Measurements from ENCODE around the gene SNAP23.

DNA sequence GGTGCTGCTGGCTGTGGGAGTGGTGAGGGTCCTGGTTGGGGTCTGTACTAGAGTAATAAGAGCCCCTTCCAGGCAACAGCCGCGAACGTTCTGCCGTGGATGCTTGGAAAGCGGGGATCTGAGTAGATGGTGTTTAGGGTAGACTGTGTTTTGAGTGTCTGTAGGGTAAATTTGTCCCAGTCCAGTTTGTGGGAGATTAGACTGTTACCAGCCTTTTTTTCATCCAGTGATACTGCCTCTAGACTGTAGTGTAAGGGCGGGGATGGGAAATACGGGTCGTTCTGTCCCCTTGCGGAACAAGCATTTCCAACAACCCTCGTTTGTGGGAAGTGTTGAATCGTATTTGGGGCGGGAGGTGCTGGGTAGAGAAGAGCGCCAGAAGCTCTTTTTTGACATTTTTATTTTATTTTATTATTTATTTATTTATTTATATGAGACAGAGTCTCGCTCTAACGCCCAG lies 53.6 kb downstream of the SNAP23 start:
- TF ChIP-seq, protein P1, sequence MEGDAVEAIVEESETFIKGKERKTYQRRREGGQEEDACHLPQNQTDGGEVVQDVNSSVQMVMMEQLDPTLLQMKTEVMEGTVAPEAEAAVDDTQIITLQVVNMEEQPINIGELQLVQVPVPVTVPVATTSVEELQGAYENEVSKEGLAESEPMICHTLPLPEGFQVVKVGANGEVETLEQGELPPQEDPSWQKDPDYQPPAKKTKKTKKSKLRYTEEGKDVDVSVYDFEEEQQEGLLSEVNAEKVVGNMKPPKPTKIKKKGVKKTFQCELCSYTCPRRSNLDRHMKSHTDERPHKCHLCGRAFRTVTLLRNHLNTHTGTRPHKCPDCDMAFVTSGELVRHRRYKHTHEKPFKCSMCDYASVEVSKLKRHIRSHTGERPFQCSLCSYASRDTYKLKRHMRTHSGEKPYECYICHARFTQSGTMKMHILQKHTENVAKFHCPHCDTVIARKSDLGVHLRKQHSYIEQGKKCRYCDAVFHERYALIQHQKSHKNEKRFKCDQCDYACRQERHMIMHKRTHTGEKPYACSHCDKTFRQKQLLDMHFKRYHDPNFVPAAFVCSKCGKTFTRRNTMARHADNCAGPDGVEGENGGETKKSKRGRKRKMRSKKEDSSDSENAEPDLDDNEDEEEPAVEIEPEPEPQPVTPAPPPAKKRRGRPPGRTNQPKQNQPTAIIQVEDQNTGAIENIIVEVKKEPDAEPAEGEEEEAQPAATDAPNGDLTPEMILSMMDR (IDR thresholded peaks at IDR 0.05; ENCODE audit: low read depth, low read length): no peak
- no peak for TF ChIP-seq POLR2A (IDR thresholded peaks at IDR 0.05; ENCODE audit: extremely low read depth, insufficient read length)
- TF ChIP-seq MYC (IDR thresholded peaks at IDR 0.05; ENCODE audit: low read depth, low read length): no peak
- TF ChIP-seq, protein P2, sequence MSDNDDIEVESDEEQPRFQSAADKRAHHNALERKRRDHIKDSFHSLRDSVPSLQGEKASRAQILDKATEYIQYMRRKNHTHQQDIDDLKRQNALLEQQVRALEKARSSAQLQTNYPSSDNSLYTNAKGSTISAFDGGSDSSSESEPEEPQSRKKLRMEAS (IDR thresholded peaks at IDR 0.05; ENCODE audit: low read depth, low read length): no peak
